ENCODE measurements around the gene ERN1.
A peak's percentile ranks its signal among the peaks of the same experiment; 100 is the strongest.

Gene ERN1

GRCh38 chr17:64110379-64111152 lies 19.4 kb downstream of the ERN1 start:
- H3K9ac ChIP-seq (ENCODE audit: low read depth, low read length), result no peak overlapping the region
- H3K4me2 ChIP-seq (ENCODE audit: insufficient read depth, low read length), result no peak overlapping the region
- no peaks in the 10 kb centered on the region for H3K79me2 ChIP-seq (ENCODE audit: insufficient read depth, low read length)

GRCh38 chr17:64109400-64109799 lies 20.5 kb downstream of the ERN1 start:
- Histone ChIP-seq H3K4me3 (ENCODE audit: low read depth in 1 of 2, low read length in 2 of 2) (no peak overlapping the region), H2AFZ (ENCODE audit: low read depth, low read length) (no peak overlapping the region), H3K4me2 (ENCODE audit: insufficient read depth, low read length) (no peak overlapping the region), H3K27ac (ENCODE audit: low read length) (no peak overlapping the region), H3K36me3 (ENCODE audit: insufficient read depth, low read length) (no peaks in the 10 kb centered on the region), H3K9ac (ENCODE audit: low read depth, low read length) (no peak overlapping the region), H4K20me1 (ENCODE audit: insufficient read depth, low read length) (no peaks in the 10 kb centered on the region), H3K4me1 (ENCODE audit: insufficient read depth, low read length) (peaks cover 26% of the 10 kb centered on the region), H3K27me3 (ENCODE audit: insufficient read depth, low read length, poor library complexity) (no peaks in the 10 kb centered on the region), H3K79me2 (ENCODE audit: insufficient read depth, low read length) (no peaks in the 10 kb centered on the region), H3K9me3 (ENCODE audit: insufficient read depth, low read length, severe bottlenecking) (no peaks in the 10 kb centered on the region)
- TF ChIP-seq EZH2 (IDR thresholded peaks at IDR 0.05; ENCODE audit: borderline replicate concordance, low read depth, low read length, severe bottlenecking), result no peak
- ATAC-seq (ENCODE audit: insufficient read depth, low read depth) (no peak), DNase-seq (no peak)

More at GRCh38 chr17:64110379-64111152, 19.4 kb downstream of the ERN1 start:
- DNase-seq (no peak), ATAC-seq (ENCODE audit: insufficient read depth, low read depth) (no peak)
- H3K27ac ChIP-seq (ENCODE audit: low read length), result no peak overlapping the region
- no peak for TF ChIP-seq EZH2 (IDR thresholded peaks at IDR 0.05; ENCODE audit: borderline replicate concordance, low read depth, low read length, severe bottlenecking)
- no peaks in the 10 kb centered on the region for H3K9me3 ChIP-seq (ENCODE audit: insufficient read depth, low read length, severe bottlenecking)
- H3K27me3 ChIP-seq (ENCODE audit: insufficient read depth, low read length, poor library complexity), result no peaks in the 10 kb centered on the region
- H2AFZ ChIP-seq (ENCODE audit: low read depth, low read length), result no peak overlapping the region
- no peaks in the 10 kb centered on the region for H3K36me3 ChIP-seq (ENCODE audit: insufficient read depth, low read length)
- H4K20me1 ChIP-seq (ENCODE audit: insufficient read depth, low read length), result no peaks in the 10 kb centered on the region
- H3K4me1 ChIP-seq (ENCODE audit: insufficient read depth, low read length), result peaks cover 18% of the 10 kb centered on the region
- H3K4me3 ChIP-seq (ENCODE audit: low read depth in 1 of 2, low read length in 2 of 2), result no peak overlapping the region

GRCh38 chr17:64107500-64108236 lies 22.3 kb downstream of the ERN1 start:
- DNase-seq (no peak), ATAC-seq (ENCODE audit: insufficient read depth, low read depth) (no peak)
- no peak for TF ChIP-seq CTCF (IDR thresholded peaks at IDR 0.05; ENCODE audit: borderline replicate concordance, extremely low read depth, low read length, poor library complexity, severe bottlenecking)
- TF ChIP-seq EZH2 (IDR thresholded peaks at IDR 0.05; ENCODE audit: borderline replicate concordance, low read depth, low read length, severe bottlenecking), result no peak
- Histone ChIP-seq H3K4me3 (ENCODE audit: low read depth in 1 of 2, low read length in 2 of 2) (no peak overlapping the region), H2AFZ (ENCODE audit: low read depth, low read length) (no peak overlapping the region), H4K20me1 (ENCODE audit: insufficient read depth, low read length) (no peaks in the 10 kb centered on the region), H3K9ac (ENCODE audit: low read depth, low read length) (no peak overlapping the region), H3K9me3 (ENCODE audit: insufficient read depth, low read length, severe bottlenecking) (no peaks in the 10 kb centered on the region), H3K4me1 (ENCODE audit: insufficient read depth, low read length) (peaks cover 37% of the 10 kb centered on the region), H3K27me3 (ENCODE audit: insufficient read depth, low read length, poor library complexity) (no peaks in the 10 kb centered on the region), H3K79me2 (ENCODE audit: insufficient read depth, low read length) (no peaks in the 10 kb centered on the region), H3K4me2 (ENCODE audit: insufficient read depth, low read length) (no peak overlapping the region), H3K36me3 (ENCODE audit: insufficient read depth, low read length) (no peaks in the 10 kb centered on the region), H3K27ac (ENCODE audit: low read length) (no peak overlapping the region)

- H3K9me3 ChIP-seq (ENCODE audit: insufficient read depth, low read length, severe bottlenecking), result no peaks in the 10 kb centered on the region
- H3K27ac ChIP-seq (ENCODE audit: low read length), result peak overlapping the region; percentile 3; the same call in 1 of the 2 replicates
- no peak for TF ChIP-seq CTCF (IDR thresholded peaks at IDR 0.05; ENCODE audit: borderline replicate concordance, extremely low read depth, low read length, poor library complexity, severe bottlenecking)
- no peak for TF ChIP-seq EZH2 (IDR thresholded peaks at IDR 0.05; ENCODE audit: borderline replicate concordance, low read depth, low read length, severe bottlenecking)
- no peak overlapping the region for H3K4me2 ChIP-seq (ENCODE audit: insufficient read depth, low read length)
- ATAC-seq (ENCODE audit: insufficient read depth, low read depth) (no peak), DNase-seq (no peak)
- H3K27me3 ChIP-seq (ENCODE audit: insufficient read depth, low read length, poor library complexity), result no peaks in the 10 kb centered on the region
- H3K36me3 ChIP-seq (ENCODE audit: insufficient read depth, low read length), result no peaks in the 10 kb centered on the region
- no peaks in the 10 kb centered on the region for H3K79me2 ChIP-seq (ENCODE audit: insufficient read depth, low read length)
- H3K4me1 ChIP-seq (ENCODE audit: insufficient read depth, low read length), result peaks cover 37% of the 10 kb centered on the region
- H2AFZ ChIP-seq (ENCODE audit: low read depth, low read length), result no peak overlapping the region
- H4K20me1 ChIP-seq (ENCODE audit: insufficient read depth, low read length), result no peaks in the 10 kb centered on the region
- H3K4me3 ChIP-seq (ENCODE audit: low read depth in 1 of 2, low read length in 2 of 2), result no peak overlapping the region
- H3K9ac ChIP-seq (ENCODE audit: low read depth, low read length), result no peak overlapping the region
Observed at GRCh38 chr17:64106918-64107317, 23.0 kb downstream of the ERN1 start.

All from DND-41 (cell line).